GM19035 (cell line): Measurements from ENCODE around the gene GPR42.
"Not testable (repeated sequence)": the region's sequence is repeated elsewhere in the genome, so short reads cannot be mapped to it uniquely, and the experiment has no call there.

Experiments
- ATAC-seq: cut with Tn5 transposase; IDR thresholded peaks from one replicate; pipeline ENCODE4 v1.9.1; 2021; ENCODE audit not compliant: unreplicated experiment

GPR42 gene

DNA sequence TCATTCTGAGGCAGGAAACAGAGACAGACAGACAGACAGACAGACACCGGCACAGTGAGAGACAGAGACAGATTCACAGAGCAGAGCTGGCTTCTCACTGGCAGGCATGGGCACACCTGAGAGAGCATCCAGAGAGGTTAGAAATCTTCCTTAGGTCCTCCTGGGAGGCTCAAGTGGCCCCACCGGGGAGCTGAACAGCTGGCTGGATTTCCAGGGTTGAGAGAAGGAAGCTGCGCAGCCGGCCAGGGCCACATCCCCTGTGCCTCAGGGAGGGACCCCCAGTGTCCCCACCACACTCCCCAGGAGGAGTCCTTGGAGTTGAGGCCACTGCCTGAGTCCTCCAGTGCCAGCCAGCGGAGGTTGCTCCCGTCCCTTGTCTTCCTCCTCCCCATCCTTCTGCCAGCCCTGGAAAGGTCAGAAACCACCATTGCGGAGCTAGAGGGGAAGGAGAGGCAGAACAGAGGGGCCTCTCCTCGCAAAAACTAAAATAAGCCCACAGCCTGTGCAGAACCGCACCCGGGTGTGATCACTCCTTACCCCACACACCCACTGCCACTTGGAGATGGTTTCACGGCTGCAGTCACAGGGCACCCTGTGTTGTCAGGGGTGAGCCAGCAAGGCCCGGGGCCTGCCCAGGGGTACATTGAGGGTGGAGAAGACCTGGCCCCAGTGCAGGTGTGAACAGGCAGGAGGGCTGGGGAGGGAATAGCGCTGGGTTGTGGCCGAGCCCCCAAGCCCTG lies 8.4 kb upstream of the GPR42 start:
- ATAC-seq = no peak

GRCh38 chr19:35363001-35363590 lies 7.8 kb upstream of the GPR42 start:
- ATAC-seq = no peak

DNA sequence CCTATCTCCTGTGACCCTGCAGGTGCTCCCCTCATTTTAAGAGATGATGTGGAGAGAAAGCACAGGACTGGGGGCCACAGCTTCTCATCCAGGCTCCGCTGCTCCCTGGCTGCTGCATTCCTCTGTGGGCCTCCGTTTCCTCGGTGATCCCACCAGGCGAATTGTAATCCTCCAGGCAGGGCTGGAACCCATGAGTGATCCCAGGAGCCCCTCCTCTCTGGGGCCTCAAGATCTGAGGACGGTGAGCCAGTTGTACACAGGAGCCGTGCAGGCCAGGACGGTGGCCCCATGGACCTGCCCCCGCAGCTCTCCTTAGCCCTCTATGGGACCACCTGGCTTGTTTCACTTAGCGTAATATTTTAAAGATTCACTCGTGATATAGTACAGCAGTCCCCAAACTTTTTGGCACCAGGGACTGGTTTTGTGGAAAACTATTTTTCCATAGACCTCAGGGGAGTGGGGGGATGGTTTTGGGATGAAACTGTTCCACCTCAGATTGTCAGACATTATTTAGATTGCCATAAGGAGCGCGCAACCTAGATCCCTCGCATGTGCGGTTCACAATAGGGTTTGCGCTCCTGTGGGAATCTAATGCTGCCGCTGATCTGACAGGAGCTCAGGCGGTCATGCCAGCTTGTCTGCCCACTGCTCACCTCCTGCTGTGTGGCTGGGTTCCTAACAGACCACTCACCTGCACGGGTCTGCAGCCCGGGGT lies 7.0 kb upstream of the GPR42 start:
- ATAC-seq = no peak

- ATAC-seq = no peak
These were observed 5.6 kb upstream of the GPR42 start for GRCh38 chr19:35365303-35365702.

GRCh38 chr19:35368378-35368777 lies 2.5 kb upstream of the GPR42 start:
- ATAC-seq = no peak

- ATAC-seq = no peak
These were observed 1.3 kb upstream of the GPR42 start for GRCh38 chr19:35369522-35369921.

DNA sequence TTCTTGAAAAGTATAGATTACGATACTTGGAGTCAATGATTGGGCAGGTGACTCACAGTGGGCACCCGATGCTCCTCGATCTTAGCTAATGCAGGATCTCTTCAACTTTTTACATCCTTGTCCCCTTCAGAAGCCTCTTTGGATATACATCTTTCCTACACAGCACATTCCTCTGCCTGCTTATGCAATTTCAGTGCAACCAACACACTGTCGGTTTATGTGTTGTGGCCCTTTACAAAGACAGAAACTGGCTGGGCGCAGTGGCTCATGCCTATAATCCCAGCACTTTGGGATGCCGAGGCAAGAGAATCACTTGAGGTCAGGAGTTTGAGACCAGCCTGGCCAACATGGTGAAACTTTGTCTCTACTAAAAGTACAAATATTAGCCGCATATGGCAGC lies 2.6 kb downstream of the GPR42 start:
- no peak for ATAC-seq

GRCh38 chr19:35374031-35374430 lies 3.2 kb downstream of the GPR42 start:
- ATAC-seq = not testable (repeated sequence)

GRCh38 chr19:35375505-35376307 lies 4.8 kb downstream of the GPR42 start:
- no peak for ATAC-seq

DNA sequence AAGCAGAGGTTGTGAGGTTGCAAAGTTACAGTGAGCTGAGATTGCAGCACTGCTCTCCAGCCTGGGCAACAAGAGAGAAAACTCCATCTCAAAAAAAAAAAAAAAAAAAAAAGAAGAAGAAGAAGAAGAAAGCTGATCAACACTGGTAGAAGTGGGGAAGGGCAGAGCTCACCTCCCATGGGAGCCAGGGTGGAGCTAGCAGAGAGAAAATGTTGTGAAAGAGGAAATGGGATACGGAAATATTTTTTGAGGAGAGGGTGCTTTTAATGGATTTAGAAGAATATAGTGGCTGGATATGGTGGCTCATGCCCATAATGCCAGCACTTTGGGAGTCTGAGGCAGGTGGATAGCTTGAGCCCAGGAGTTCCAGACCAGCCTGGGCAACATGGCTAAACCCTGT lies 6.8 kb downstream of the GPR42 start:
- no peak for ATAC-seq

GRCh38 chr19:35378356-35378755 lies 7.5 kb downstream of the GPR42 start:
- ATAC-seq = no peak

DNA sequence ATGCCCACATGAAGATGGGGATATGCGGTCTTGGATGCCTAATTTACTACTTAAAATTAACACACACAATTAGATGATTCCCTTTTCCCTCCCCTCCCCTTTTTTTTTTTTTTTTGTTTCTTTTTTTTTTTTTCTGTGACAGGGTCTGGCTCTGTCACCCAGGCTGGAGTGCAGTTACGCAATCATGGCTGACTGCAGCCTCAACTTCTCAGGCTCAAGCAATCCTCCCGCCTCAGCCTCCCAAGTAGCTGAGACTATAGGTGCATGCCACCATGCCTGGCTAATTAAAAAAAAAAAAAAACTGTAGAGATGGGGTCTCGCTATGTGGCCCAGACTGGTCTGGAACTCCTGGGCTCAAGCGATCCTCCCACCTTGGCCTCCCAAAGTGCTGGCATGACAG lies 8.7 kb downstream of the GPR42 start:
- ATAC-seq = not testable (repeated sequence)

GRCh38 chr19:35379992-35380391 lies 9.1 kb downstream of the GPR42 start:
- ATAC-seq = no peak

DNA sequence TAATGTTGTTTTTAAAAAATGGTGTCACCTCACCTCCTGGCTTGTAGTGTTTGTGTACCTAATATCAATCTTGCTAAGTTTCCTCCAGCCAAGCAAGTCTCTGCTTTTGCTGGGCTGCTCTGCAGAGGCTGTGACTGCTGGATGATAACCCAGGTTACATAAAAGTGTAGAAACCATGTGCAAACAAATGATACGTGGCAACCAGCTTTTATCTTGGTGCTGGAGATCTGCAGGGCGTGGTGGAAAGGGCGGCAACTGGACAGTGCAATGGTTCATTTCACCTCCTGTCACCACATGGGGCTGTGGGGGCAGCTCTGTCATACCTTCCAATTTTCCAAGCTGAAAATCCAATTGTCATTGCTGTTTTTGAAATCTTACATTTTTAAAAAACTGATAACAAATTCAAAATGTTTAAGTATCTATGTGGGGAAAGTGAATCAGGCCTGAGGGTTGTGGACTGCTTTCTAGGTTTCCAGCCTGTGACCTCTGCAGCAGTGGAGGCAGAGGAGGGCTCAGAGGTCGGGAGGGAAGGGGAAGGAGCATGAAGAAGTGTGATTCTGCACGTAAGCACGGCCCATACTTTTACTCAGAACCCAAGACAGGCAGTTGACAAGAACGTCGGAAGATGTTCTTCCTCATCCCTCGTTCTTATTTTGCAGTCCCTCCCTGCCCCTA lies 9.7 kb downstream of the GPR42 start:
- ATAC-seq = no peak

- no peak for ATAC-seq
These were observed 10.4 kb downstream of the GPR42 start for GRCh38 chr19:35381318-35381717.

- ATAC-seq = no peak
These were observed 11.1 kb downstream of the GPR42 start for GRCh38 chr19:35381926-35382325.

DNA sequence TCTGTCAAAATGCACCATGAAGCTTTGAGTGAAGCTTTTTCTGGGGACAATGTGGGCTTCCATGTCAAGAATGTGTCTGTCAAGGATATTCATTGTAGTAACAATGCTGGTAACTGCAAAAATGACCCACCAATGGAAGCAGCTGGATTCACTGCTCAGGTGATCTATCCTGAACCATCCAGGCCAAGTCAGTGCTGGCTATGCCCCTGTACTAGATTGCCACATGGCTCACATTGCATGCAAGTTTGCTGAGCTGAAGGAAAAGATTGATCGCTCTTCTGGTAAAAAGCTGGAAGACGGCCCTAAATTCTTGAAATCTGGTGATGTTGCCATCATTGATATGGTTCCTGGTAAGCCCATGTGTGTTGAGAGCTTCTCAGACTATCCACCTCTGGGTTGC lies 12.7 kb downstream of the GPR42 start:
- ATAC-seq = no peak

DNA sequence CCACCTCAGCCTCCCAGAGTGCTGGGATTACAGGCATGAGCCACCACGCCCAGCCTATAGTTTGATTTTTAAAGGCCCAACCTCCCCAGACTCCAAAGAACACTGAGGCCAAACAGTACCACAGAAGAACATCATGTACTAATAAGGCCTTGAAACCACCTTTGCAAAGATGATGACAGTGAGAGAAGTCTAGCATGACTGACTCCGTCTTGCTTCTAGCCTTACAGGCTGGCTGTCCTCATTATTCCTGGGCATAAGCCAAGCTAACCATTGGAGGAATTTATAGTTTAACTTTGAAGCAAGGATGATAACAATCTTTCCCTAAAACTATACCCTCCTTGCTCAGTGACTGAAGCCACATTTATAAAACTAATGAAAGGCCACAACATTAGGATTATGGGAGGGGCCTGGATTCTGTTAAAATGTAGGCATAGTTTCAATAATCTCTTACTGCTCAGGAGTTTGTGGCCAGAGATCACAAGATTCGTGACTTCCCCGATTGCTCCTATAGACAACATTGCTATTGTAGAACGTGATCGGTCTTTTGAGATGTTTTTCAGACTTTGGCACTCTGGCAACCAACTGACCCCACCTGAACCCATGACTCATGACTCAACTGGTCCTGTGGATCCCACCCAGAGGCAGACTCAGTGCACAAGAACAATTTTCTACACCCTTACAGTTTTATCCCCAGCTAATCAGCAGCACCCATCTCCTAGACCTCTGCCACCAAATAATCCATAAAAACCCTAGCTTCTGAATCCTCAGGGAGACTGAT lies 17.6 kb downstream of the GPR42 start:
- ATAC-seq = no peak

DNA sequence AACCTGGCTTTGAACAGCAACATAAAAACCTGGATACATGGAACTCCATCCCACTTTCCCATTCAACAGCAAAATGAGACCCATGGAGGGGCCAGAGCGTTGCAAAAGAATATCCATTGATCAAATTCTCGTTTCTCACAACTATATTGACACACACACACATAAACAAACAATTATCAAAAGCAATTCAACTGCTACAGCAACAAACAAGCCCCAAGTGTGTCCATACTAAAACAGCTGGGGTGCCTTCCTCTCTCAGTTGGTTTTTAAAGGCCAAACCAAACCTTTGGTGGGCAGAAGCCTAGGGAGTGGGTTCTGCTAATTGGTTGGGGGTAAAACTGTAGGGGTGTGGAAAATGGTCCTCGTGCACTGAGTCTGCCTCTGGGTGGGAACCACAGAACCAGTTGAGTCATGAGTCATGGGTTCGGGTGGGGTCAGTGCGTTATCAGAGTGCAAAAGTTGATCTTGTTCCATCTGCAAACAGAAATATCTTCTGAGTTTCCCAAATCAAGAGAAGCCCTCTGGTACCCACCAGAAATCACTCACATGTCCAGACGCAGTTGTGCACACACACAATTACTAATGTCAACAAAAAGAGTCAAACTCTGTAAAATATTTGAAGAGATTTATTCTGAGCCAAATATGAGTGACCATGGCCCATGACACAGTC lies 18.5 kb downstream of the GPR42 start:
- ATAC-seq = no peak
